Omental fat pad (tissue), 4 donors: ENCODE data around the gene SLC39A12. TPM values are rescaled to one million over a fixed set of nuclear protein-coding genes. Genes with fewer than 3 reads are reported as not detected.

Source experiments
- ATAC-seq: fragments of 150-250 bp; one replicate; pipeline ENCODE4 v1.9.1; 2016; ENCODE audit warnings: mild to moderate bottlenecking, moderate library complexity; ENCODE audit not compliant: low FRiP score
- DNase-seq: peaks from one replicate; pipeline ENCODE4 v3.0.0-alpha.2; 2019; ENCODE audit warnings: low spot score
- total RNA-seq, 4 donors: library from RNA; depleted of rRNA; stranded (reverse); fragments of >200 nt; gene quantifications; one replicate each; pipeline ENCODE4 v1.1.0, GENCODE V29; 2016
- TF ChIP-seq, protein P1 (sequence below), 3 donors: fragments of 450-650 bp; IDR thresholded peaks; one replicate each; pipeline ENCODE4 v1.5.1; 2016 to 2017; ENCODE audit warnings: antibody characterized with exemption in 3 of 3, mild to moderate bottlenecking in 3 of 3, moderate library complexity in 2 of 3

The SLC39A12 gene
- total RNA-seq, 4 donors from 2014 or later = 0.44 to 0.56 (median 0.47) TPM; not detected in 1

DNA sequence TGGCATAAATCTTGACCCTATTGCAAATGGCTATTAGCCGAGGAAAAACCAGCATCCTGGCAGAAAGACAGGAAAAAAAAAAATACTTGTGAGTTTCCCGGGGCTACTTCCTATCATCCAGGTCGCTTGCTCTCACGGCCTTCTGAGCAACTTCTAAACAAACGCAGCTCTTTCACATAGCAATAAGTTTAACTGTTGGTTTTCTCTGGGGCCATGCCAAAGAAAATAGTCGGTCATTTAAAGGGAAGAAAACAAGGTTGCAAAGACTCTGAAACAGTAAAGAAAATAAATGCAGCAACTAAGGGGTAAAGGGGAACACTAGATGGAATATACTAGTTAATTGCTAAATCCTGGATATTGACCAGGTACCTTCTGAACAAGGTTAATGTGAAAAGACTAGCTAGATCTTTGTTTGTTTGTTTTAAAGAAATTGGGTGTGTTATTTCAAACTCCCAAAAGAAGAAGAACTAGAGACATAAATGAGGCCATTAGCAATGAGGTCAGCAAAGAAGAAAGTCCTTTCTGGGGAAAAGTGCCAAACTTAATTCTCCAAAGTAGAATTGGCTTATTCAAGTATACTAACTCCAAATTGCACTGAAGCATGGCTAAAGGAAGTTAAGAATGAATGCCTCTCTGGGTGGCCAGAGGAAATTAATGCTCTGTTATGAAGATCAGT lies 54.2 kb downstream of the SLC39A12 start:
- no peak for ATAC-seq
- no peak for DNase-seq

DNA sequence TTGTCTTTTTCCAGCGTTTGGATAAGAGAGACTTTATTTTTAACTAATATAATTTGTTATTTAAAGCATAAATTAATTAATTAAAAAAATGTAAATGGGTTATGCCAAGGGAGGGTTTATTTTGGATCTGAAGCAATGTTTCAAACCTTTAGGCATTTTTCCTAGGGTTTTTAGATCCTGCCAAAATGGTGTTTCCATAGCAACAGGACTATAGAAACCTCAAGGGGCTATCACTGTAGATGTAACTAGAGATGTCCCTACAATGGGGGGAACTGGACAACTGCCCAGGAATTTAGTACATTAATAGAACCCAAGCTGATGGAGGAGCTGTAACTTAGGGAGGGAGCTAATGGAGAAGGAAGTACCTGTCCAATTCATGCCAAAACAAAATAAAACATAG lies 57.3 kb downstream of the SLC39A12 start:
- DNase-seq = no peak
- TF ChIP-seq, protein P1, sequence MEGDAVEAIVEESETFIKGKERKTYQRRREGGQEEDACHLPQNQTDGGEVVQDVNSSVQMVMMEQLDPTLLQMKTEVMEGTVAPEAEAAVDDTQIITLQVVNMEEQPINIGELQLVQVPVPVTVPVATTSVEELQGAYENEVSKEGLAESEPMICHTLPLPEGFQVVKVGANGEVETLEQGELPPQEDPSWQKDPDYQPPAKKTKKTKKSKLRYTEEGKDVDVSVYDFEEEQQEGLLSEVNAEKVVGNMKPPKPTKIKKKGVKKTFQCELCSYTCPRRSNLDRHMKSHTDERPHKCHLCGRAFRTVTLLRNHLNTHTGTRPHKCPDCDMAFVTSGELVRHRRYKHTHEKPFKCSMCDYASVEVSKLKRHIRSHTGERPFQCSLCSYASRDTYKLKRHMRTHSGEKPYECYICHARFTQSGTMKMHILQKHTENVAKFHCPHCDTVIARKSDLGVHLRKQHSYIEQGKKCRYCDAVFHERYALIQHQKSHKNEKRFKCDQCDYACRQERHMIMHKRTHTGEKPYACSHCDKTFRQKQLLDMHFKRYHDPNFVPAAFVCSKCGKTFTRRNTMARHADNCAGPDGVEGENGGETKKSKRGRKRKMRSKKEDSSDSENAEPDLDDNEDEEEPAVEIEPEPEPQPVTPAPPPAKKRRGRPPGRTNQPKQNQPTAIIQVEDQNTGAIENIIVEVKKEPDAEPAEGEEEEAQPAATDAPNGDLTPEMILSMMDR (IDR thresholded peaks at IDR 0.05) = no peak
- no peak for ATAC-seq

More for the DNA sequence above, 54.2 kb downstream of the SLC39A12 start:
- TF ChIP-seq, protein P1 (IDR thresholded peaks at IDR 0.05) = no peak

DNA sequence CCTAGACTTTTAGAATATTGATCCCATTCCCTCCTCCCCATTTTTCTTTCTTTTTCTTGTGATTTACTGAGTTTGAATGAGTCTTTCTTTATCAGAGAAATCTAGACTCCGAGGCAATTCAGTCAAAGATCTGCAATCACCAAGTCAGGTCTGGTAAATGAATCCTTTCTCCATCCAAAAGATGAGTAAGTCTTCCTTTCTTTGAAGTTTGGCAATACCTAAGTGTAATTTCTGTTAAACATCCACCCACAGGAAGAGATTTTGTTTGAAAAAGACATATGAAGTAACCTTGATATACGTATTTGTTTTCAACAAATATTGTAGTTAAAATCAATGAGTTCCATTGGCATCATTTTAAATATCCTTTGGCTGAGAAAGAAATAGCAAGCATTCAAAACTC lies 58.3 kb downstream of the SLC39A12 start:
- TF ChIP-seq, protein P1 (IDR thresholded peaks at IDR 0.05) = no peak
- ATAC-seq (no peak), DNase-seq (no peak)

DNA sequence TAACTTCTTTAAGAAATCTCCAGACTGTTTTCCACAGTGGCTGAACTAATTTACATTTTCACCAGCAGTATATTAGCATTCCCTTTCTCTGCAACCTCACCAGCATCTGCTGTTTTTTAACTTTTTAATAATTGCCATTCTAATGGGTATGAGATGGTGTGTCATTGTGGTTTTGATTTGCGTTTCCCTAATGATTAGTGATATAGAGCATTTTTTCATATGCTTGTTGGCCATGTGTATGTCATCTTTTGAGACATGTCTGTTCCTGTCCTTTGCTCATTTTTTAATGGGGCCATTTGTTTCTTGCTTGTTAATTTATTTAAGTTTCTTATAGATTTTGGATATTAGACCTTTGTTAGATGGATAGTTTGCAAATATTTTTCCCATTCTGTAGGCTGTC lies 68.8 kb downstream of the SLC39A12 start:
- TF ChIP-seq, protein P1 (IDR thresholded peaks at IDR 0.05) = no peak
- ATAC-seq = no peak
- DNase-seq = no peak

DNA sequence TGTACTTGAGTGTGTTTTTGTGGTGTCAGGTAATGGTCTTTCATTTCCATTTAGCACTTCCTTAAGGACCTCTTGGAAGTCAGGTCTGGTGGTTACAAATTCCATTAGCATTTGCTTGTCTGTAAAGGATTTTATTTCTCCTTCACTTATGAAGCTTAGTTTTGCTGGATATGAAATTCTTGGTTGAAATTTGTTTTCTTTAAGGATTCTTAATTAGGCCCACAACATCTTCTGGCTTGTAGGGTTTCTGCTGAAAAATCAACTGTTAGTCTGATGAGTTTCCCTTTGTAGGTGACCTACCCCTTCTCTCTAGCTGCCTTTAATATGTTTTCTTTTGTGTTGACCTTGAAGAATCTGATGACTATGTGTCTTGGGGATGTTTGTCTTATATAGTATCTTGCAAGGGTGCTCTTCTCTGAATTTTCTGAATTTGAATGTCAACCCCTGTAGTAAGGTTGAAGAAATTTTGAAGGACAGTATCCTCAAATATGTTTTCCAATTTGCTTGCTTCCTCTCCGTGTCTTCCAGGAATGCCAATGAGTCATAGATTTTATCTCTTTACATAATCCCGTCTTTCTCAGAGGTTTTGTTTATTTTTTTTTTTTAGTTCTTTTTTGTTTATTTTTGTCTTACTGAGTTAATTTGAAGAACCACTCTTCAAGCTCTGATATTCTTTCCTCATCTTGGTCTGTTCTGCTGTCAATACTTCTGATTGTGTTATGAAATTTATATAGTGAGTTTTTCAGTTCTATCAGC lies 70.2 kb downstream of the SLC39A12 start:
- DNase-seq (no peak), ATAC-seq (no peak)
- TF ChIP-seq, protein P1 (IDR thresholded peaks at IDR 0.05) = no peak

DNA sequence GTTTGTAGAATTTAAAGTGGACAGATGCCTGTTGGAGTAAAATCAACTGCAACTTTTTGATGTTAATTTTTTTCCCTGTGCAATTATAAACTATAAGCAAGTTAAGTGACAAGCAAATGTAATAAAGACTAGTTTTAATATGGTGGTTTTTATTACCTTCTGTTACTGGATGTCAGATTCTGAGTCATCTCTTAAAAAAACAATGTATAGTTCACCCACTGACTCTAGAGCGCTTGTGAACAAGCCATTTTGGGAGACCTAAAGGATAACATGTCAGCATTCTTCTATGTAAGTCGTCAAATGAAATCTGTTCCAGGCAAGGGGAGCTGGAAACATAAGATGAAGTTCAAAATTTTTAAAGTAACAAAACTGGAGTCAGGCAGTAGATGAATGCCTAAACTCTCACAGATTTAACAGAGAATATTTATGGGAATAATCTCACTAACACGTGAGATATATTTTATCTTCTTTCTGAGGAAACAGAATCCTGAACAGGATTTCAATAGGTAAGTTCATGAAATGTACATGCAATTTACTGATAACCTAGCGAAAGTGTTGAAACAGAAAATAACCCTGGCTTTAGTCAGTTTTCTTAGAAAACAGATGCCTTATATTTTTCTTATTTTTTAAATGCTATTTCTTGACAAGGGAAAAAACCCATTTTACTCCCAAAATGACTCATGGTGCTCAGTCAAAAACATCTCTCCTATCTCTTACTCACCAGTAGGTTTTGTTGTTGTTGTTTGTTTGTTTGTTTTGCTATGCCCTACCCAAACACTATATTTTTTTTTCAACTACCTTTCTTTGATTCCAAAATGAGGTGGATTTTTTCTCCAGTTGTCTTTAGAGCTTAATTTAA lies 91.7 kb downstream of the SLC39A12 start:
- no peak for DNase-seq
- TF ChIP-seq, protein P1 (IDR thresholded peaks at IDR 0.05) = no peak
- peak; percentile 72 for ATAC-seq
